AG04449 (cell line): ENCODE data around the gene GPR151.

Experiments
- CTCF ChIA-PET: fragments of 350-600 bp; formaldehyde crosslinking; extraction: SDS; loops from one replicate; lab custom pipeline; 2021; ENCODE audit warnings: antibody characterized with exemption; lab: Yijun Ruan, JAX
- POLR2A ChIA-PET: fragments of 400-600, 350-600 bp; formaldehyde crosslinking; extraction: SDS; loops from one replicate; lab custom pipeline; 2020; ENCODE audit warnings: antibody characterized with exemption, inconsistent platforms; lab: Yijun Ruan, JAX
- DNase-seq: peaks from one replicate; pipeline ENCODE4 v3.0.0-alpha.2; 2010; ENCODE audit warnings: low read depth, low spot score
- H3K4me3 ChIP-seq: 2 replicates; pipeline ENCODE4 v1.5.1; 2011; ENCODE audit warnings: low read depth, mild to moderate bottlenecking, control low read depth, low read length
- TF ChIP-seq, protein P1 (sequence below): IDR thresholded peaks from one replicate; pipeline ENCODE4 v1.5.1; 2011; ENCODE audit warnings: mild to moderate bottlenecking, moderate library complexity, low read length, control low read depth, inconsistent platforms; ENCODE audit not compliant: insufficient read depth; ENCODE audit errors: missing control alignments

The GPR151 gene

DNA sequence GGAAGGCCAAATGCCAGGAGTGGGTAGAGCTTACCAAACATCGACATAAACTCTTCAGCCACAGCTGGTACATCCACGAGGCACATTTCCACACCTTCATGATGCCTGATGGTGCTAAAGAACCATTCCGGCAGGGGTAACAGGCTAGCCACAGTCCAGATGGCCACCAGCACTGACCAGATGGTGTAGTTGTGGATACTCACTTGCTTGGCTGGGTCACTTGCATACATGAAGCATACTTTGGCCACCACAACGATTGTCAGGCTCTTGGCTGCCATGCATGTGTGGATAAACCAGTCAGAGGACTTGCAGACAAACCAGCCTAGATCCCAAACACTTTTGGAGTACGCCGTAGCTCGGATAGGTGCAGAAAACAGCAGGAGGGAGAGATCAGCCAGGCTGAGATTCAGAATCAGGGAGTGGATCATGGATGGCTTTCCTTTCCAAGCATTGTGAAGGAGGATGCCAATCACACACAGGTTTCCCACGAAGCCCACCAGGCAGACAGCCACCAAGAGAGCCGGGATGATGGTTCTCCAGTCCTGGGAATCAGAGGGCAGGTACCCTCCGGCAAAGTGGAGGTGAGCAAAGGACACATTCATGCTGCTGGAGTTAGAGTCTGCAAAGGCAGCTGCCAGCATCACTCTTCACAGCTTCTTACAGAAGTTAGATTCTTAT is 378 bp downstream of the GPR151 start:
- CTCF ChIA-PET, result interaction anchor here (0.8 to 4.7 kb wide), 4 partner anchors 17 to 450 kb away, joined by 3 to 25 read pairs (median 4); no protein-coding TSS in a partner anchor
- DNase-seq, result no peak
- POLR2A ChIA-PET, result no interaction called here
- TF ChIP-seq, protein P1, sequence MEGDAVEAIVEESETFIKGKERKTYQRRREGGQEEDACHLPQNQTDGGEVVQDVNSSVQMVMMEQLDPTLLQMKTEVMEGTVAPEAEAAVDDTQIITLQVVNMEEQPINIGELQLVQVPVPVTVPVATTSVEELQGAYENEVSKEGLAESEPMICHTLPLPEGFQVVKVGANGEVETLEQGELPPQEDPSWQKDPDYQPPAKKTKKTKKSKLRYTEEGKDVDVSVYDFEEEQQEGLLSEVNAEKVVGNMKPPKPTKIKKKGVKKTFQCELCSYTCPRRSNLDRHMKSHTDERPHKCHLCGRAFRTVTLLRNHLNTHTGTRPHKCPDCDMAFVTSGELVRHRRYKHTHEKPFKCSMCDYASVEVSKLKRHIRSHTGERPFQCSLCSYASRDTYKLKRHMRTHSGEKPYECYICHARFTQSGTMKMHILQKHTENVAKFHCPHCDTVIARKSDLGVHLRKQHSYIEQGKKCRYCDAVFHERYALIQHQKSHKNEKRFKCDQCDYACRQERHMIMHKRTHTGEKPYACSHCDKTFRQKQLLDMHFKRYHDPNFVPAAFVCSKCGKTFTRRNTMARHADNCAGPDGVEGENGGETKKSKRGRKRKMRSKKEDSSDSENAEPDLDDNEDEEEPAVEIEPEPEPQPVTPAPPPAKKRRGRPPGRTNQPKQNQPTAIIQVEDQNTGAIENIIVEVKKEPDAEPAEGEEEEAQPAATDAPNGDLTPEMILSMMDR, result no peak
- H3K4me3 ChIP-seq, result no peak overlapping the region

DNA sequence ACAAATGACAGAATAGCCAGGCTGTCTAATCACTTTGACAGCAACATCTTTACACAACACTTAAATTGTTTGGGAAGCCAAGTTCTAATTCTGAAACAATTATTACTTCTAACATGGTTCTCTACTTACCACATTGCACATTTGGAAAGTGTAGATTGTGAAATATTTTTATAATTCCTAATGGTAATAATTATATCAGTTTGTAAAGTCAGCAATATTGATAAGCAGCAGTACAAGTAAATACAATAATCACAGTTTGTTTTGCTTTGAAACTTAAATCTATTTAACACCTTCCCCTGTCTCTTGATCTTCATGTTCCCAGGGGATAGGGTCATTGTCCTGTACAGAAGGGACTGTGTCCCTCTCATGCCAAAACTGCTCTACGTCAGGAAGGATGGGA is 1.4 kb downstream of the GPR151 start:
- no peak overlapping the region for H3K4me3 ChIP-seq
- TF ChIP-seq, protein P1, result no peak
- no peak for DNase-seq
- POLR2A ChIA-PET, result no interaction called here
- CTCF ChIA-PET, result interaction anchor here (0.8 to 4.7 kb wide), 3 partner anchors 18 to 31 kb away, joined by 3 to 25 read pairs (median 3); no protein-coding TSS in a partner anchor

DNA sequence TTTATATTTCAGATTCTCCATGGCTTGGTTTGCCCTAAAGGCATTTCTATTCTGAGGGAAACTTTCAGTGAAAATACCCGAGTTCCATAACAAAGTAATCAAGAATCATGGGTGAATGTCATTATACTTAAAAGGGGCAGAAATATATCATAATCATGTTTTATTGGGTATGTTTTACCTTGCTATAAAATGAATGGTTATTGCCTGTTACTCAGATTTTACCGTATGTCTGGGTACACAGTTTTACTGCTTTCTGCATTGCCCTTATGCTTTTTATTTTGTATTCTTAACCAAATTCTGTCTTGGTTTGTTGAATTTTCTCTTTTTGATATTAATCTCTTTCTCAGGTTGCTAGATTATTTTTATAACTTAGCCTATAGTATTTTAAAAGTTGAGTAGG is 2.5 kb downstream of the GPR151 start:
- CTCF ChIA-PET, result interaction anchor here (0.6 to 1.0 kb wide), 2 partner anchors 25 to 31 kb away, joined by 3 read pairs; no protein-coding TSS in a partner anchor
- POLR2A ChIA-PET, result no interaction called here
- TF ChIP-seq, protein P1, result no peak

DNA sequence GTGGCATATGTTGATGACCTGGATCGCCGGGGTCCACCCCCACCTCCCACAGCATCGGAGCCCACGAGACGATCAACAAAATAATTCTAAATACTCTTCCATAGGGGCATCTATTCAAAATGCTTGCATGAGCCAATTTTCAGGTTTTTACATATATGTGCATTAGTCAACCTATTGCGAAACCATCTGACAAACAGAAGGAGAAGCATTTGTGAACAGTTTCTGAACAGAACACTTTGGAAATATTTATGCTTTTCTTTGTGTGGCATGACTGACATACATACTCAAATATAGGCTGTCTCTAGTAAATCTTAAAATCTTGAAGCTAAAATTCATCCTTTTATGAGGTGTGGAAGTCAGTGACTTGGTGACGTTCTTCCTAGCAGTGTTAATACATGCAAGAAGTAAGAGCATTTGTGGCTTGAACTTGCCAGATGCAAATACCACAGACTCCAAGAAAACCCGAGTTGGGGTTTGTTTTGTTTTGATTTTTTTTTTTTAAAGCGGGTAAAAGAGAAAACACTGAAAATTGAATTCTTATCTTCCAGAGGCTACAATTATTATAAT is 5.3 kb downstream of the GPR151 start:
- ChIA-PET POLR2A (no interaction called here), CTCF (interaction anchor here (0.8 to 1.0 kb wide), 2 partner anchors 674 to 859 kb away, joined by 3 read pairs; no protein-coding TSS in a partner anchor)
- H3K4me3 ChIP-seq, result no peak overlapping the region
- TF ChIP-seq, protein P1, result no peak
- DNase-seq, result peak; percentile 4

More for the DNA sequence above, 2.5 kb downstream of the GPR151 start:
- DNase-seq, result no peak
- H3K4me3 ChIP-seq, result no peak overlapping the region

DNA sequence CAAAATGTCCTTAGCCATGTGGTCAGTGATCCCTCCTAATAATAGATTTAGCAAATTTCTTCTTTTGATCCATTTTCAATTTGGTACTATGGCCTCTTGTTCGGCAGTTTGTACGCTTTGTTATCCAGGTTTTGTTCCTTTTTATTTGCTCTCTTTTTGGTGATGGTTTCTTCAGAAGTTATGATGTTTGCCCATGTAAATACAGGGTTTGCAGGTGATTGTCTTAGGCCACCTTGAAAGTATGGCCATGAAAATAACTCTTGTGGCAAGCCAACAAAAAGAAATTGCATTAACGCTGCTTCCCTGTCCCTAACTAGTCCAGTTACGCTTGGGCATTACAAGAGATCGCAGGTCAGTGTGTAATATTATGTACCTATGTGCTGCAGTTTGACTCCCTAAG is 8.6 kb downstream of the GPR151 start:
- no peak for DNase-seq
- H3K4me3 ChIP-seq, result no peak overlapping the region
- TF ChIP-seq, protein P1, result no peak
- POLR2A ChIA-PET, result no interaction called here
- CTCF ChIA-PET, result no interaction called here

DNA sequence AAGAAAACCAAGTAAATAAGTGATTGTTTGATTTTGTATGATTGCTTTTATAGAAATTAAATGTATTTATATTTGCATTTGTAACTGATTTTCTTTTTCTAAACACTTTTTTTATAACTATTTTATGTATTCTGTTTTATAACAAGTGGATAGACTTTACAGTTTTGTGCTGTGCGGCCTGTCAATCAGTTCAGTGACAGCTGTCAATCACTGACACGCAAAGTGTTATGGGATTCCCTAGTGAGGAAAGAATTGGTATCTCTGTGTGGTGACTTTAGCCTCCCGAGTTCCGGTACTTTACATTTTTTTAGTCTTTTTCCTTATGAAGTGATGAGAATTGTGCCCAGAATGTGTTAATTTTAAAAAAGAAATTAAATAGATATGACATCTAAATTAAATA is 16.3 kb downstream of the GPR151 start:
- DNase-seq, result no peak
- CTCF ChIA-PET, result interaction anchor here (0.9 to 1.8 kb wide), 5 partner anchors 15 to 466 kb away, joined by 3 to 6 read pairs (median 4); no protein-coding TSS in a partner anchor
- no peak overlapping the region for H3K4me3 ChIP-seq
- POLR2A ChIA-PET, result no interaction called here
- TF ChIP-seq, protein P1, result no peak
